Mucosa of gallbladder (tissue), 1 donor: ENCODE results near the gene LRRC1. TPM values are rescaled to one million over a fixed set of nuclear protein-coding genes. Genes with fewer than 3 reads are reported as not detected.

ENCODE experiments used
- DNase-seq: peaks from one replicate; pipeline ENCODE4 v3.0.0-alpha.2; 2020; ENCODE audit warnings: low spot score
- total RNA-seq: library from RNA; stranded (reverse); gene quantifications from one replicate; pipeline ENCODE4 v1.2.1, GENCODE V29; 2021
- donor health status: DM: no; HTN: no; CAD: no.

The LRRC1 gene
- total RNA-seq, 1 donor from 2014 or later, result 17.3 TPM

DNA sequence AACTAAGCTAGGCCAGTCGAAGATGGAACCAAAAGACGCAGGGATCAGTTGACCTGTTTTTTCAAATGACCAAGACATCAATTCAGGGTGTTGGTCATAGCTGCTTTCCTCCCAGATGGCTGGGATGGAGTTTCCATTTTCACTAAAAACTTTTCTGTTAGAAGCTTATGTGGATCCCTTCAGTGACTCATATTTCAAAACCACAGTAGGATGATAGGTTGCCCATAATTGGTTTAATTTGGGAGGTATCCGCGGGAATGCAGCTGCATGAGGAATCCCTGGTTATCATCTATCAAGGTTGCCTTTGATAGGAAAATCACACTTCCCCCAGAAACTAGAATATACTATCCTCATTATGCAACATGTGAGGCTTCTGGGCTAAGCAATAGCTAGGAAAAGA is 165.5 kb downstream of the LRRC1 start:
- DNase-seq, result no peak

GRCh38 chr6:53961679-53962370 is 167.0 kb downstream of the LRRC1 start:
- DNase-seq, result no peak

- DNase-seq, result no peak
These were observed 167.8 kb downstream of the LRRC1 start for GRCh38 chr6:53962646-53963045.

GRCh38 chr6:53967415-53967814 is 172.6 kb downstream of the LRRC1 start:
- DNase-seq, result no peak

Other genes starting within 250 kb of the LRRC1 start
- 63.9 TPM for gene GCLC, start 249.9 kb upstream of the LRRC1 start, total RNA-seq
- gene KLHL31, start 129.2 kb upstream of the LRRC1 start, total RNA-seq, result 0.17 TPM